ENCODE results near the gene TREX2.
A peak's percentile ranks its signal among the peaks of the same experiment; 100 is the strongest.

The TREX2 gene

GRCh38 chrX:153406011-153406410 is 39.8 kb downstream of the TREX2 start:
- DNase-seq, result peak; percentile 50

DNA sequence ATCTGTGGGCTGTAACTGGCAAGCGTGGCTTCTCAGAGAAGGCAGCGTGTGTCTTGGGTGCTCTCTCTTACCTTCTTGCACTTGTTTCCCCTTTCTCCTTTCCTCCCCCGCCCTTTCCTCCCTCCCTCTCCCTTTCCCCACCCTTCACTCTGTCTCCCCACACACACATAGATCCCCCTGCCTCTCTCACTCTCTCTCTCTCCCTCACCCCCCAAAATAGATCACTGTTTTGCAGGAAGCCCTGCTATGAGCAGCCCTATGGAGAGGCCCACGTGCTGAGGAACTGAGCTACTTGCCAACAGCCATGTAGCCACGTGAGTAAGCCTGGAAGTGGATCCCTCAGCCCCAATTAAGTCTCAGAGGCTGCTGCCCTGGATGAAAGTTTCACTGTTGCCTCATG is 40.4 kb downstream of the TREX2 start:
- DNase-seq, result peak; percentile 23

DNA sequence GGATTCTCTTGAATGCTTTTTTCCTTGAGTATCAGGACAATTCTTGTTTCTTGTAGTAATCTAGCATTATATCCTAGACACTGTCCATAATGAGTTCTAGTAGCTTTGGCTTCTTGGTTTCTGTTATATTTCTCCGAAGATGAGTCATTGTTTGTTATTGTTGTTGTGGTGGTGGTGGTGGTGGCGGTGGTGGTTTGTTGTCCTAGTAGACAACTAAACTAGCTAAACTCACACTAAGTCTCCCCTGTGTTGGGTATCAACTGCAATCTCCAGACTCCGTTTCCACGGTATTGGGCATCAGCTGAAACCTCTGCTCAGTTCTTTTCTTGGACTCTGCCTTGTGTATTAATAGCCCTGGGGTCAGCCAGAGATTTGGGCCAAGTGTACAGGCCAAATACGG is 41.5 kb downstream of the TREX2 start:
- peak; percentile 24 for DNase-seq

- no peak for DNase-seq
Measured at GRCh38 chrX:153401133-153401764, 44.6 kb downstream of the TREX2 start, which contains the start of gene PNMA6E. TSS of gene PNMA6E (minus strand) at chrX:153401350. CDS start at chrX:153398849, 2,501 bp downstream.

GRCh38 chrX:153400146-153401132 is 45.4 kb downstream of the TREX2 start:
- DNase-seq, result no peak

- no peak for DNase-seq
Measured at GRCh38 chrX:153398275-153398960, 47.4 kb downstream of the TREX2 start.

GRCh38 chrX:153397256-153397960 is 48.4 kb downstream of the TREX2 start:
- DNase-seq, result no peak

DNA sequence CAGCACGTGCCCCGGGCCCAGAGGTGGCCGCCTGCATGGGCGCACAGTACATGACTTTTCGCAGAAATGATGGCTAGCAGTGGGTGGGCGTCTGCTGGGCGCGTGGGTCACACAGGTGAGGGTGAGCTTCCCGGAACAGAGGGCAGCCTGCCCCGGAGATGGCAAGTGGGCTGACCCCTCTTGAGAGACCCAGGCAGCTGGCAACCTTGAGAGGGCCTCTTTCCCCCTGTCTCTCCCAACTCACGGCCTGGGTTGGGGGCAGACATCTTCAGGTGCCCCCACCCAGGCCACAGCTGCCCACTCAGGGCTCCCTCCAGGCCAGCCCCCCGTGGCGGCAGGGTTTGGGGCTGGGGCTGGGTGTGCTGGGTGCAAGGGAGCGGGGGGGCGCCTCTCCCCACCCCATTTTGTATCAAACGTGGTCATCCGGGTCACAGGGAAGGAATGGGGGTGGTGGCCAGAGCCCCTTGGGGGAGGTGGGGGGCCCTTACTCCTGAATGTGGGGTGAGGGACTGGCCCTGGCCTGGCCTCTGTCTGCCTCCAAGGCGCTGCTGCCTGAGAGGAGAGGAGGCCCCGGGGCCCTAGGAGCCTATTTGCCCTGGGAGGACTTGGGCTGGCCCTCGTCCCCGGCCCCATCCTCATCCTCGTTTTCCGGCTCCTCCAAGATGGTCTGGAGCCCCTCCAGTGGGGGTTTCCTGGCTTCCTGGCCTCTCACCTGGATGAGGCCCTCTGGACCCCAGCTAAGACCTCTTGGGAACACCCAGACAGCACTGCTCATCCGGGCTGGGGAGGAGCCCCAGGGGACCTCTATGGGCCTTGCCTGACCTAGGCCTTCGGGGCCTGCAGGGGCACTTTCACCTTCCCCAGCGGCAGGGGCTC is 49.3 kb downstream of the TREX2 start:
- DNase-seq, result no peak

- DNase-seq, result no peak
Measured at GRCh38 chrX:153395613-153396319, 50.1 kb downstream of the TREX2 start.

DNA sequence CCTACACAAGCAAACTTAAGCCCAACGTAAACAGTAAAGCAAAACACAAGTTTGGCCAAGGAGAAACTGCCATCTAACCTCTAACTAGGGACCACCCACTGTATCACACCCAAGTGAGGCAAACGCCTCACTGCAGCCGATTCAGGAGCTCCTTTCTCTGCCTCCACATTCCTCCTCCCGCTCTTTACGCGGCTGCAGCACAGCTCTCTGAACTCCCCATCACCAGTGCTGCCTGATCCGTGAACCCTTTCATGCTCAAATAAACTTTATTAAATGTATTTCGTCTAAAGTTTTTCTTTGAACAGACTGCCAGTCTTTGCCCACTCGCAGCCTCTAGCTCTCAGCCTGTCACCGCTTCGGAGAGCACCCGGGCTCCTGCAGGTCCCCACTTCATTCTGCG is 51.2 kb downstream of the TREX2 start:
- DNase-seq, result no peak

All from islet precursor cell (in vitro differentiated cells).